HG03045 (cell line): ENCODE data around the gene VRK3.
"Not testable (repeated sequence)": the region's sequence is repeated elsewhere in the genome, so short reads cannot be mapped to it uniquely, and the experiment has no call there.

Source experiments
- ATAC-seq: cut with Tn5 transposase; IDR thresholded peaks from one replicate; pipeline ENCODE4 v1.9.1; 2021; ENCODE audit warnings: mild to moderate bottlenecking, moderate library complexity; ENCODE audit not compliant: unreplicated experiment

Gene VRK3

GRCh38 chr19:49997709-49998108 is 27.5 kb downstream of the VRK3 start:
- no peak for ATAC-seq

- ATAC-seq = no peak
Observed at GRCh38 chr19:49988433-49988832, 36.7 kb downstream of the VRK3 start.

GRCh38 chr19:49988007-49988406 is 37.2 kb downstream of the VRK3 start:
- no peak for ATAC-seq

- ATAC-seq = no peak
Observed at GRCh38 chr19:49987159-49987698, 37.9 kb downstream of the VRK3 start.

GRCh38 chr19:49986354-49986753 is 38.8 kb downstream of the VRK3 start:
- no peak for ATAC-seq

- ATAC-seq = no peak
Observed at GRCh38 chr19:49985871-49986270, 39.3 kb downstream of the VRK3 start.

GRCh38 chr19:49984491-49984890 is 40.7 kb downstream of the VRK3 start:
- ATAC-seq = no peak

- no peak for ATAC-seq
Observed at GRCh38 chr19:49983645-49984229, 41.4 kb downstream of the VRK3 start.

- ATAC-seq = no peak
Observed at GRCh38 chr19:49981603-49982593, 43.3 kb downstream of the VRK3 start.

- ATAC-seq = no peak
Observed at GRCh38 chr19:49978324-49978723, 46.8 kb downstream of the VRK3 start.

GRCh38 chr19:49977881-49978280 is 47.3 kb downstream of the VRK3 start:
- no peak for ATAC-seq

GRCh38 chr19:49977076-49977475 is 48.1 kb downstream of the VRK3 start:
- ATAC-seq = no peak

GRCh38 chr19:49976496-49976895 is 48.7 kb downstream of the VRK3 start:
- no peak for ATAC-seq

GRCh38 chr19:49975051-49975450 is 50.1 kb downstream of the VRK3 start:
- no peak for ATAC-seq

- ATAC-seq = no peak
Observed at GRCh38 chr19:49973987-49974386, 51.2 kb downstream of the VRK3 start.

- ATAC-seq = no peak
Observed at GRCh38 chr19:49972841-49973240, 52.3 kb downstream of the VRK3 start.

GRCh38 chr19:49971991-49972411 is 53.2 kb downstream of the VRK3 start:
- no peak for ATAC-seq

- ATAC-seq = not testable (repeated sequence)
Observed at GRCh38 chr19:49969355-49969754, 55.8 kb downstream of the VRK3 start.

- no peak for ATAC-seq
Observed at GRCh38 chr19:49968279-49968922, 56.8 kb downstream of the VRK3 start.

- ATAC-seq = not testable (repeated sequence)
Observed at GRCh38 chr19:49960980-49961379, 64.2 kb downstream of the VRK3 start, which contains the start of gene SIGLEC11. TSS of gene SIGLEC11 (minus strand) at chr19:49961172. CDS start at chr19:49961081, 91 bp downstream.

GRCh38 chr19:49959892-49960291 is 65.3 kb downstream of the VRK3 start:
- ATAC-seq = not testable (repeated sequence)
